HCT116 (cell line): ENCODE data around the gene ARL5A. TPM values are rescaled to one million over a fixed set of nuclear protein-coding genes. Genes with fewer than 3 reads are reported as not detected.

ENCODE experiments used
- ATAC-seq: fragments of 200-7000 bp; cut with Tn5 transposase; 2 replicates; pipeline ENCODE4 v1.9.1; 2020; ENCODE audit warnings: mild to moderate bottlenecking, moderate library complexity
- BruUV-seq: library from RNA; stranded (reverse); fragments of 400-500 nt; replicated peaks from 2 replicates; lab custom pipeline; 2021; lab: Mats Ljungman, UMichigan
- CTCF ChIA-PET: fragments of 300-600 bp; sonication (Branson Sonifier 250); formaldehyde crosslinking; loops from one replicate; lab custom pipeline; 2021; ENCODE audit warnings: antibody characterized with exemption; lab: Charles Lee
- POLR2A ChIA-PET: fragments of 300-600, 350-600 bp; sonication (Branson Sonifier 250); formaldehyde crosslinking; loops from one replicate; lab custom pipeline; 2021; ENCODE audit warnings: antibody characterized with exemption; lab: Charles Lee
- RAD21 ChIA-PET, 2 experiments: fragments of 300-600 bp; sonication (Branson Sonifier 250); formaldehyde crosslinking; loops; one replicate each; lab custom pipeline; 2023; ENCODE audit warnings: low total read pairs in 2 of 2; ENCODE audit not compliant: uncharacterized antibody in 2 of 2, unreplicated experiment in 2 of 2, low non-redundant PET in 1 of 2; lab: Charles Lee
- DNase-seq: peaks from one replicate; pipeline ENCODE4 v3.0.0-alpha.2; 2010; ENCODE audit warnings: low read depth, low spot score
- H2AFZ ChIP-seq: fragments of 200-600 bp; shearing (Covaris generic), sonication (generic); 2 replicates; pipeline ENCODE4 v1.6.1; 2017; ENCODE audit warnings: low read depth, mixed run types, mixed read lengths, antibody characterized with exemption, low read length; ENCODE audit not compliant: poor library complexity, severe bottlenecking
- H3K27ac ChIP-seq: 2 replicates; pipeline ENCODE4 v1.5.1; 2012; ENCODE audit warnings: low read depth, low read length
- H3K27me3 ChIP-seq: fragments of 200-600 bp; sonication (generic); 2 replicates; pipeline ENCODE4 v1.6.1; 2016; ENCODE audit warnings: mixed run types, low read length, mixed read lengths; ENCODE audit not compliant: insufficient read depth
- H3K36me3 ChIP-seq, 2 experiments: fragments of 200-500 bp in 1 of 2; fragments of 200-600 bp in 1 of 2; sonication (Bioruptor generic) in 1 of 2; sonication (generic) in 1 of 2; 2 replicates each; pipeline versions ENCODE4 v1.5.1 to v1.6.1; 2014 to 2016; ENCODE audit warnings: low read length in 2 of 2, inconsistent platforms in 1 of 2, mixed read lengths in 1 of 2, mixed run types in 1 of 2; ENCODE audit not compliant: insufficient read depth in 2 of 2, control insufficient read depth in 1 of 2
- H3K4me1 ChIP-seq, 2 experiments: fragments of 200-600 bp in 1 of 2; sonication (generic) in 1 of 2; 2 replicates each; pipeline versions ENCODE4 v1.5.1 to v1.6.1; 2012 to 2017; ENCODE audit warnings: low read length in 2 of 2, inconsistent platforms in 1 of 2, mild to moderate bottlenecking in 1 of 2, mixed read lengths in 1 of 2, mixed run types in 1 of 2, moderate library complexity in 1 of 2; ENCODE audit not compliant: insufficient read depth in 2 of 2, control insufficient read depth in 1 of 2
- H3K4me2 ChIP-seq: fragments of 200-600 bp; sonication (generic); 2 replicates; pipeline ENCODE4 v1.6.1; 2017; ENCODE audit warnings: mixed run types, low read length, mixed read lengths
- H3K4me3 ChIP-seq, 2 experiments: fragments of 200-600 bp in 1 of 2; sonication (generic) in 1 of 2; replicated peaks in 1 of 2; 2 replicates each; pipeline ENCODE4 v1.5.1; 2011 to 2016; ENCODE audit warnings: low read length in 2 of 2, control low read depth in 1 of 2, low read depth in 1 of 2, mild to moderate bottlenecking in 1 of 2, mixed read lengths in 1 of 2, mixed run types in 1 of 2
- H3K79me2 ChIP-seq: fragments of 200-600 bp; sonication (generic); 2 replicates; pipeline ENCODE4 v1.6.1; 2017; ENCODE audit warnings: mild to moderate bottlenecking, mixed run types, low read length, moderate library complexity, mixed read lengths; ENCODE audit not compliant: insufficient read depth
- H3K9ac ChIP-seq: fragments of 200-600 bp; sonication (generic); 2 replicates; pipeline ENCODE4 v1.6.1; 2016; ENCODE audit warnings: low read length, mixed read lengths
- H3K9me2 ChIP-seq: fragments of 200-600 bp; sonication (generic), shearing (Covaris generic); 2 replicates; pipeline ENCODE4 v1.6.1; 2017; ENCODE audit warnings: mixed run types, mild to moderate bottlenecking, moderate library complexity; ENCODE audit not compliant: insufficient read depth
- H3K9me3 ChIP-seq, 2 experiments: fragments of 200-500 bp in 1 of 2; fragments of 200-600 bp in 1 of 2; sonication (Bioruptor generic) in 1 of 2; sonication (generic) in 1 of 2; 2 replicates each; pipeline ENCODE4 v1.6.1; 2014 to 2017; ENCODE audit warnings: low read length in 2 of 2, mixed read lengths in 2 of 2, inconsistent platforms in 1 of 2, low read depth in 1 of 2, mild to moderate bottlenecking in 1 of 2, mixed run types in 1 of 2, moderate library complexity in 1 of 2; ENCODE audit not compliant: control insufficient read depth in 1 of 2, insufficient read depth in 1 of 2
- H4K20me1 ChIP-seq: fragments of 200-600 bp; sonication (generic), shearing (Covaris generic); 2 replicates; pipeline ENCODE4 v1.6.1; 2017; ENCODE audit warnings: mixed run types, mild to moderate bottlenecking, moderate library complexity; ENCODE audit not compliant: insufficient read depth
- ATF3 ChIP-seq: IDR thresholded peaks from 2 replicates; pipeline ENCODE4 v1.6.1; 2012
- CBX3 ChIP-seq: IDR thresholded peaks from 2 replicates; pipeline ENCODE4 v1.6.1; 2012; ENCODE audit warnings: low read depth
- CEBPB ChIP-seq: IDR thresholded peaks from 2 replicates; pipeline ENCODE4 v1.6.1; 2012; ENCODE audit warnings: low read depth
- CTCF ChIP-seq, 3 experiments: fragments of 200-600 bp in 1 of 3; sonication (generic) in 1 of 3; IDR thresholded peaks in 2 of 3; conservative IDR thresholded peaks in 1 of 3; 2 replicates each; pipeline ENCODE4 v1.5.1; 2012 to 2017; ENCODE audit warnings: low read depth in 2 of 3, low read length in 2 of 3, antibody characterized with exemption in 1 of 3, borderline replicate concordance in 1 of 3, control low read depth in 1 of 3, mild to moderate bottlenecking in 1 of 3, mixed read lengths in 1 of 3, mixed run types in 1 of 3, moderate library complexity in 1 of 3; ENCODE audit not compliant: insufficient read depth in 1 of 3
- EGR1 ChIP-seq: IDR thresholded peaks from 2 replicates; pipeline ENCODE4 v1.6.1; 2012; ENCODE audit warnings: low read depth
- ELF1 ChIP-seq: IDR thresholded peaks from 2 replicates; pipeline ENCODE4 v1.6.1; 2012; ENCODE audit warnings: low read depth, borderline replicate concordance
- EZH2 ChIP-seq: fragments of 200-600 bp; sonication (generic); IDR thresholded peaks from 2 replicates; pipeline ENCODE4 v1.6.1; 2017; ENCODE audit warnings: antibody characterized with exemption, mixed run types
- EZH2phosphoT487 ChIP-seq: fragments of 200-600 bp; IDR thresholded peaks from 2 replicates; pipeline ENCODE4 v1.6.1; 2018; ENCODE audit warnings: antibody characterized with exemption, borderline replicate concordance
- JUND ChIP-seq: IDR thresholded peaks from 2 replicates; pipeline ENCODE4 v1.6.1; 2012
- POLR2A ChIP-seq: IDR thresholded peaks from 2 replicates; pipeline ENCODE4 v1.7.0; 2011; ENCODE audit warnings: borderline replicate concordance; ENCODE audit not compliant: insufficient read depth, insufficient read length; ENCODE audit errors: extremely low read depth
- POLR2AphosphoS5 ChIP-seq: IDR thresholded peaks from 2 replicates; pipeline ENCODE4 v1.6.1; 2011; ENCODE audit warnings: mild to moderate bottlenecking, low read depth, low read length, moderate library complexity
- RAD21 ChIP-seq: IDR thresholded peaks from 2 replicates; pipeline ENCODE4 v1.6.1; 2012; ENCODE audit warnings: low read depth, mild to moderate bottlenecking
- REST ChIP-seq: IDR thresholded peaks from 2 replicates; pipeline ENCODE4 v1.6.1; 2012; ENCODE audit warnings: low read depth
- SIN3A ChIP-seq: IDR thresholded peaks from 2 replicates; pipeline ENCODE4 v1.6.1; 2012; ENCODE audit warnings: low read depth
- SP1 ChIP-seq: IDR thresholded peaks from 2 replicates; pipeline ENCODE4 v1.6.1; 2012; ENCODE audit warnings: low read depth
- SRF ChIP-seq: IDR thresholded peaks from 2 replicates; pipeline ENCODE4 v1.6.1; 2012; ENCODE audit warnings: low read depth
- TCF7L2 ChIP-seq: IDR thresholded peaks from 2 replicates; pipeline ENCODE4 v1.7.0; 2011; ENCODE audit warnings: borderline replicate concordance, inconsistent platforms; ENCODE audit not compliant: insufficient read depth, insufficient read length; ENCODE audit errors: extremely low read depth
- ZBTB33 ChIP-seq: IDR thresholded peaks from 2 replicates; pipeline ENCODE4 v1.6.1; 2011; ENCODE audit warnings: mild to moderate bottlenecking, low read length, moderate library complexity; ENCODE audit not compliant: insufficient replicate concordance; ENCODE audit errors: extremely low read depth
- ZNF274 ChIP-seq: fragments of 200-500 bp; sonication (Bioruptor generic); IDR thresholded peaks from 2 replicates; pipeline ENCODE4 v1.6.1; 2014; ENCODE audit warnings: mild to moderate bottlenecking, low read depth, low read length, inconsistent platforms
- intact Hi-C: fragments of 100-400 bp; cut with micrococcal nuclease; formaldehyde crosslinking; loops from 2 replicates; pipeline ENCODE4 v1.10.0; 2022
- total RNA-seq: library from RNA; stranded (reverse); gene quantifications from one replicate; pipeline ENCODE4 v1.2.1, GENCODE V29; 2021; ENCODE audit not compliant: unreplicated experiment

ARL5A gene
- total RNA-seq, 1 experiment from 2014 or later = 74.4 TPM

- DNase-seq (no peak), ATAC-seq (no peak)
- Histone ChIP-seq H3K4me1 (no peaks in the 10 kb centered on the region), H3K9me3 (no peaks in the 10 kb centered on the region), H3K36me3 (no peaks in the 10 kb centered on the region), H2AFZ (no peak overlapping the region), H4K20me1 (no peaks in the 10 kb centered on the region), H3K9me2 (no peaks in the 10 kb centered on the region), H3K9ac (no peak overlapping the region), H3K4me2 (no peak overlapping the region), H3K27me3 (no peaks in the 10 kb centered on the region), H3K27ac (no peak overlapping the region), H3K79me2 (no peaks in the 10 kb centered on the region), H3K4me3 (no peak overlapping the region)
- intact Hi-C loops = no loop called here
- no TSS peak for BruUV-seq
- ChIA-PET CTCF (no interaction called here), POLR2A (no interaction called here), RAD21 (no interaction called here)
- TF ChIP-seq EZH2 (no peak), EZH2phosphoT487 (no peak), EGR1 (no peak), REST (no peak), POLR2A (no peak), ZBTB33 (no peak), POLR2AphosphoS5 (no peak), SRF (no peak), CEBPB (no peak), SIN3A (no peak), ATF3 (no peak), ZNF274 (no peak), JUND (no peak), ELF1 (no peak), TCF7L2 (no peak), CBX3 (no peak), SP1 (no peak), CTCF (IDR thresholded peaks at IDR 0.05 in 2 of 3, conservative IDR thresholded peaks at IDR 0.05 in 1 of 3; ENCODE audit: borderline replicate concordance in 1 of 3, insufficient read depth in 1 of 3, low read depth in 2 of 3, low read length in 2 of 3) (no peak), RAD21 (no peak)
Measured at GRCh38 chr2:151860613-151861146, 32.5 kb upstream of the ARL5A start.
